Right ventricle myocardium superior (tissue), 1 donor: ENCODE measurements around the gene GDPD3. TPM values are rescaled to one million over a fixed set of nuclear protein-coding genes. Genes with fewer than 3 reads are reported as not detected.

Experiments used
- ATAC-seq: fragments of 200-7000 bp; cut with Tn5 transposase; one replicate; pipeline ENCODE4 v1.9.1; 2020; ENCODE audit warnings: mild to moderate bottlenecking; ENCODE audit not compliant: poor library complexity
- DNase-seq: peaks from one replicate; pipeline ENCODE4 v3.0.0-alpha.2; 2020
- intact Hi-C: fragments of 100-400 bp; cut with DNase I; formaldehyde crosslinking; loops from one replicate; pipeline ENCODE4 v1.11.2; 2022
- long read RNA-seq: library from polyadenylated mRNA; unstranded; transcript quantifications from one replicate; pipeline ENCODE4 v2.0.0, GENCODE V29; 2021
- total RNA-seq: library from RNA; stranded (reverse); fragmentation: NEBNext Ultra II Directional; extraction: Animal tissue kit (Norgen Biotek cat#: 25700); gene quantifications from one replicate; pipeline ENCODE4 v1.2.1, GENCODE V29; 2021
- donor health status: DM: no; HTN: yes; CAD: no; lungs with severe emphysema.

GDPD3 gene, protein sequence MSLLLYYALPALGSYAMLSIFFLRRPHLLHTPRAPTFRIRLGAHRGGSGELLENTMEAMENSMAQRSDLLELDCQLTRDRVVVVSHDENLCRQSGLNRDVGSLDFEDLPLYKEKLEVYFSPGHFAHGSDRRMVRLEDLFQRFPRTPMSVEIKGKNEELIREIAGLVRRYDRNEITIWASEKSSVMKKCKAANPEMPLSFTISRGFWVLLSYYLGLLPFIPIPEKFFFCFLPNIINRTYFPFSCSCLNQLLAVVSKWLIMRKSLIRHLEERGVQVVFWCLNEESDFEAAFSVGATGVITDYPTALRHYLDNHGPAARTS
- total RNA-seq, result 2.6 TPM
- long read RNA-seq, partial matches to known transcripts, result 2 of 11 reads
- long read RNA-seq, other reads (novel, unspliced or antisense), result 9 of 11 reads

DNA sequence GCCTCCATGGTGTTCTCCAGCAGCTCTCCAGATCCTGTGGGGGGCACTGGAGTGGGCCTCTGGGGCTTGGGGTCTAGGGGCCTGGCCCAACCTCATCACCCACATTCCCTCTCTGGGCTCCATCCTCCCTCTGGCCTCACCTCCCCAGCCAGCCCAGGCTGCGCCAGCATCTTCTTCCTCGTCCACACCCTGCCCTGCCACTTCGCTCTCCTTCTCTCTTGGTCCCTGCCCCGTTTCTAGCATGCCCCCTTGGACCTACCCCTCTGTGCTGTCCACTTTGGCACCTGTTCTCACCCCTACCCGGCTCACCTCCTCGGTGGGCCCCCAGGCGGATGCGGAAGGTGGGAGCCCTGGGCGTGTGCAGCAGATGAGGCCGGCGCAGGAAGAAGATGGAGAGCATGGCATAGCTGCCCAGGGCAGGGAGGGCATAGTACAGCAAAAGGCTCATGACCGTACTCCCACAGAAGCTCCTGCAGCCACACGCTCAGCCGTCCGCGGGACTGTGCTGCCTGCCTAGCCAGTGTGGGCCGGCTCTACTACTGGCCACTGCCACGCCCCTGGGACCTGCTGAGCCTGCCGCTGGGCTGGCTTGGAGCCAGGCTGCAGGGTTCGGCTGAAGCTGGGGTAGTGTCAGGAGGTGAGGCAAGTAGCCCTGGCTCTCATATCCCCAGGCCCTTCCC, at the start of gene GDPD3:
Gene GDPD3, minus strand, starts transcription at position 507 of the 680 bp plus-strand sequence. Its CDS starts 59 bp downstream, at position 448.
- intact Hi-C loops, result no loop called here
- ATAC-seq (peak; percentile 80), DNase-seq (peak; percentile 79)

DNA sequence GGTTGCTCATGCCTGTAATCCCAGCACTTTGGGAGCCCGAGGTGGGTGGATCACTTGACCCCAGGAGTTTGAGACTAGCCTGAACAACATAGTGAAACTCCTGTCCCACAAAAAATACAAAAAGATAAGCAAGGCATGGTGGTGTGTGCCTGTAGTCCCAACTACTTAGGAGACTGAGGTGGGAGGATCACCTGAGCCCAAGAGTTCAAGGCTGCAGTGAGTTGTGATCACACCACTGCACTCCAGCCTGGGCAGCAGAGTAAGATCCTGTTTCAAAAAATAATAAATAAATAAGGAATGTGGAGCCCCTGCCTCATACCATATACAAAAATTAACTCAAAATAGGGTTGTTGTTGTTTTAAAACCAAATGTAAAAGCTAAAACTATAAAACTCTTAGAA, 43.9 kb upstream of the GDPD3 start:
- no peak for DNase-seq
- ATAC-seq, result no peak
- intact Hi-C loops, result no loop called here

GRCh38 chr16:30155188-30155587, 41.9 kb upstream of the GDPD3 start:
- ATAC-seq, result no peak
- DNase-seq, result no peak
- intact Hi-C loops, result no loop called here

- ATAC-seq (no peak), DNase-seq (no peak)
- intact Hi-C loops, result no loop called here
These were observed 39.2 kb upstream of the GDPD3 start for GRCh38 chr16:30152517-30152916.

DNA sequence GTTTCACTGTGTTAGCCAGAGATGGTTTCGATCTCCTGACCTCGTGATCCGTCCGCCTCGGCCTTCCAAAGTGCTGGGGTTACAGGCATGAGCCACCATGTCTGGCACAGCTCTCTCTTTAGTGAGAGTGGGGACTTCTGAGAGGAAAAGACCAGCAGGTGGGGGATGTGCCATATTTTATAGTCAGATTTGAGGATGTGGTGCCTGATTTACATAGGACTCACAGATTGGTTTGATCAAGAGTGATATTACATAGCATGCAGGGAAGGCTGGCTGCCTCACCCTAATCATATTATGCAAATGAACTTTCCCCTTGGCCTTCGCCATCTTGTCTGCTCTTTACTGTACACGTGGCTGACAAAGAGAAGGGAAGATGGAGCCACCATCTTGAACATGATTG, 37.8 kb upstream of the GDPD3 start:
- intact Hi-C loops, result no loop called here
- DNase-seq, result no peak
- no peak for ATAC-seq

- ATAC-seq, result no peak
- no peak for DNase-seq
- intact Hi-C loops, result no loop called here
These were observed 36.1 kb upstream of the GDPD3 start for GRCh38 chr16:30149250-30149930.

- ATAC-seq (no peak), DNase-seq (no peak)
- intact Hi-C loops, result no loop called here
These were observed 34.6 kb upstream of the GDPD3 start for GRCh38 chr16:30147843-30148510.

DNA sequence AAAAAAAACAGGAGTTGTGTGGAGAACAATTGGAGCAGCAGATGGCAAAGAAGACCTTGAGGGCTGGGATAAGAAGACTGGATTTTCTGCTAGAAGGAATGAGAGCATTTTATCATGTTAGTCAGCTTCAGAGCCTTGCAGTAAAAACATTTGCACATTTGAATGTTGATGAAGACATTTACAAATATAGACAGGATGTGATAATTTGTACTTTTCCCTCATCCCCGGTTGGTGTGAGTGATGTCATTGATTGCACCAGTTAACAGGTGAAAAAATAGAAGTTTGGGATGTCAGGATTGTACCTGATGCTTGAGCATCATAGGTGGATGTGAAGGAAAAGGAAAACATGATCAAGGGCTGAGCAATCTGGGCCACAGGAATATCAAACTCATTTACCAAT, 32.3 kb upstream of the GDPD3 start:
- no peak for DNase-seq
- intact Hi-C loops, result no loop called here
- ATAC-seq, result no peak

GRCh38 chr16:30144917-30145316, 31.6 kb upstream of the GDPD3 start:
- intact Hi-C loops, result no loop called here
- DNase-seq (no peak), ATAC-seq (no peak)

DNA sequence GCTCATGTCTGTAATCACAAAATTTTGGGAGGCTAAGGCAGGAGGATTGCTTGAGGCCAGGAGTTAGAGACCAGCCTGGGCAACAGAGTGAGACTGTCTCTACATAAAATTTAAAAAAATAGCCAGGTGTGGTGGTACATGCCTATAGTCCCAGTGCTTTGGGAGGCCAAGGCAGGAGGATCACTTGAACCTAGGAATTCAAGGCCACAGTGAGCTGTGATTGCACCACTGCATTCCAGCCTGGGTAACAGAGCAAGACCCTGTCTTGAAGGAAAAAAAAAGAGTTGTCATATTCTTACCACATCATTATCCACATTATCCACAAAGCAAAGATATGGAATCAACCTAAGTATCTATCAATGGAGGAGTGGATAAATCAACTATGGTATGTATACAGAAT, 30.7 kb upstream of the GDPD3 start:
- intact Hi-C loops, result no loop called here
- no peak for ATAC-seq
- DNase-seq, result no peak

DNA sequence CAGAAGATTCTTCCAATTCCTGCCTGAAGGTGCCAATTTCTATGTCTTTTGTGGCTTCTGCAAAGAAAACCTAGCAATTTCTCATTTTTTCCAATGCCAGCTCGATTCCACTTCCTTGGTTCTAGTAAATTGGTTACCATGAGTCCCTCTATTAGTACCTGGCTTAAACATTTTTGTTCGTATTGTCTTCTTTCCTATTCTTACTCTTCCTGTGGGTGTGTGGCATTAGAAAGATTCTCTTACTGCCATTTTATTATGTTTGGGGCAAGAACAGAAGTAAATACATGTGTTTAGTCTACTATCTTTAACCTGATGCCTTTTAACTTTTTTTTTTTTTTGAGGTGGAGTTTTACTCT, 30.0 kb upstream of the GDPD3 start:
- intact Hi-C loops, result no loop called here
- DNase-seq, result no peak
- ATAC-seq, result no peak

DNA sequence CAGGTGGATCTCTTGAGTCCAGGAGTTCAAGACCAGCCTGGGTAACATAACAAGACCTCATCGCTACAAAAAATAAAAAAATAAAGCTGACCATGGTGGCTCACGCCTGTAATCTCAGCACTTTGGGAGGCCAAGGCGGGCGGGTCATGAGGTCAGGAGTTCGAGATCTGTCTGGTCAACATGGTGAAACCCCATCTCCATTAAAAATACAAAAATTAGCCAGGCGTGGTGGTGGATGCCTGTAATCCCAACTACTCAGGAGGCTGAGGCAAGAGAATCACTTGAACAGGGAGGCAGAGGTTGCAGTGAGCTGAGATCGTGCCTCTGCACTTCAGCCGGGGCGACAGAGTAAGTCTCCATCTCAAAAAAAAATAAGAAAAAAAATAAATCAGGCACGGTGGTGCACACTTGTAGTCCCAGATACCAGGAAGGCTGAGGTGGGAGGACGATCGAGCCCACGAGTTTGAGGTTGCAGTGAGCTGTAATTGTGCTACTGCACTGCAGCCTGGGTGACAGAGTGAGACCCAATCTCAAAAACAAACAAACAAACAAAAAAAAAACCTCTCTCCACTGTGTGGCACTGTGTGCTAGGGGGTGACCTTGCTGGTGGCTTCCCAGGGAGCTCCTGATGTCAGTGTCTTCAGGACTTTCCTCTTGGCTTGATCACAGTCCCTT, 29.5 kb upstream of the GDPD3 start:
- intact Hi-C loops, result no loop called here
- no peak for DNase-seq
- ATAC-seq, result no peak

DNA sequence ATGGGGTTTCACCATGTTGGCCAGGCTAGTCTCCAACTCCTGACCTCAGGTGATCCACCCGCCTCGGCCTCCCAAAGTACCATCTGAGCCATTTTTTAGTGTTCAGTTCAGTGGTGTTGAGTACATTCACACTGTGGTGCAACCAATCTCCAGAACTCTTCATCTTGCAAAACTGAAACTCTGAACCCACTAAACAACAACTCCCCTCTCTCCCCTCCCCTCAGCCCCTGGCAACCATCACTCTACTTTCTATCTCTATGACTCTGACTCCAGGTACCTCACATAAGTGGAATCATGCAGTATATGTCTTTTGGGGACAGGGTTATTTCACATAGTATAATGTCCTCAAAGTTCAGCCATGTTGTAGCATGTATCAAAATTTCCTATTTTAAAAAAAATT, 28.4 kb upstream of the GDPD3 start:
- ATAC-seq, result no peak
- no peak for DNase-seq
- intact Hi-C loops, result no loop called here

GRCh38 chr16:30139583-30140481, 26.5 kb upstream of the GDPD3 start:
- DNase-seq, result no peak
- no peak for ATAC-seq
- intact Hi-C loops, result no loop called here

- DNase-seq, result peak; percentile 3
- intact Hi-C loops, result no loop called here
- no peak for ATAC-seq
These were observed 24.6 kb upstream of the GDPD3 start for GRCh38 chr16:30137897-30138296.

DNA sequence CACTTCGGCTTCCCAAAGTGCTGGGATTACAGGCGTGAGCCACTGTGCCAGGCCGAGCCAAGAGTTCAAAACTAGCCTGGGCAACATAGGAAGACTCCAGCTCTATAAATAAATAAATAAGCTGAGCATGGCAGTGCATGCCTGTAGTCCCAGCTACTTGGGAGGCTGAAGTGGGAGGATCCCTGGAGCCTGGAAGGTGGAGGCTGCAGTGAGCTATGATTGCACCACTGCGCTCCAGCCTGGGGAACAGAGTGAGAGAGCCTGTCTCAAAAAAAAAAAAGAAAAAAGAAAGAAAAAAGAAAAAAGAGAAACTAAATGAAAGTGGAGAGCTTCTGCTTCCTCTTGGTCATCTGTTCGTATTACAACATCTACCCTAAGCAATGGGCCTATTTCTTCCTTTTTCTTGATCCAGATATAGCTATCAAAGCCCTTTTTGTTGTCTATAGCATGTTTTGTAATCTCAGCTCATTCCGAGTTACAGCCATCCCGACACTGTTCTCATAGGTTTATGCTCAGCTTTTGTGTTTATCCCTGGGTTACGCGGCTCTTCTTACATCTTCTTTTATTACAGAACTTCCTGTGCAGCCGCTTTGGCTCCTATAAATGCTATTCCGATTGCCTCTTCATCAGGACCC, 23.8 kb upstream of the GDPD3 start:
- no peak for DNase-seq
- intact Hi-C loops, result no loop called here
- peak; percentile 60 for ATAC-seq

- intact Hi-C loops, result no loop called here
- ATAC-seq (no peak), DNase-seq (no peak)
These were observed 19.3 kb upstream of the GDPD3 start for GRCh38 chr16:30132591-30132990.
